ENCODE results near the gene SENP7. TPM values are rescaled to one million over a fixed set of nuclear protein-coding genes. Genes with fewer than 3 reads are reported as not detected.

SENP7 gene
- 4.1 and 4.9 TPM in 2 replicates for total RNA-seq

GRCh38 chr3:101512646-101513418, at the start of gene SENP7:
SENP7 (minus strand) TSS chr3:101513212; CDS start chr3:101513130, 82 bp downstream.

GRCh38 chr3:101561630-101562328, 48.8 kb upstream of the SENP7 start, which contains the start of gene TRMT10C:
TRMT10C (plus strand) TSS chr3:101561868; CDS start chr3:101564782, 2,914 bp downstream.

GRCh38 chr3:101320475-101320874, 192.5 kb downstream of the SENP7 start, which contains the start of gene IMPG2:
IMPG2 (minus strand) TSS chr3:101320575; CDS start chr3:101320372, 203 bp downstream.

Other genes starting within 250 kb of the SENP7 start
- 0.04 TPM in 1 of 2 replicates, not detected in the other for gene IMPG2, start 192.6 kb downstream of the SENP7 start, total RNA-seq
- gene TRMT10C, start 48.7 kb upstream of the SENP7 start, total RNA-seq, result 28.2 and 42.9 TPM in 2 replicates
- 61.3 and 63.7 TPM in 2 replicates for gene PCNP, start 61.0 kb upstream of the SENP7 start, total RNA-seq
- gene ZBTB11, start 163.9 kb upstream of the SENP7 start, total RNA-seq, result 15.8 and 19.6 TPM in 2 replicates
- gene RPL24, start 173.5 kb upstream of the SENP7 start, total RNA-seq, result 2,252 and 2,315 TPM in 2 replicates
- gene CEP97, start 211.4 kb upstream of the SENP7 start, total RNA-seq, result 4.3 and 6.6 TPM in 2 replicates